Limb (tissue), 2 donors: ENCODE measurements around the gene ACTL7B.
"Not testable (repeated sequence)": the region's sequence is repeated elsewhere in the genome, so short reads cannot be mapped to it uniquely, and the experiment has no call there.

Source experiments
- DNase-seq, 2 donors: peaks; one replicate each; pipeline ENCODE4 v3.0.0-alpha.2; 2016; ENCODE audit errors: extremely low spot score in 2 of 2

The ACTL7B gene

DNA sequence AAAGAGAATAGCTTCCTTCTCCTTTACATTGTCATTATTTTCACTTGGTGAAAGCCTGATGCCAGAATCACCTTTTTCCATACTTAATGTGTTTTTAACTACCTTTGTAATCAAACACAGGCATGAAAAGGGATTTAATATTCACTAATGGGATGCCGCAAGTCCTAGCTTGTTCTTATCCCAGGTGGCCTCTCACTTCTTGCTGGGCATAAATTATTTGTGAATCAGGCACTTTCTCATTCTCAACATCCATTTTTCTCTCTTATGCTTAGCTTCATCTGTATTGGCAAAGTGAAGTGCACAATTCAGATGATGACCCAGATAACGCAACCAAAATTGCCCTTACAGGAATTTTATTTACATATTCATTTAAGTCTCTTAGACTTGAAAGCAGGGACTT, 10.9 kb downstream of the ACTL7B start:
- no peak for DNase-seq

DNA sequence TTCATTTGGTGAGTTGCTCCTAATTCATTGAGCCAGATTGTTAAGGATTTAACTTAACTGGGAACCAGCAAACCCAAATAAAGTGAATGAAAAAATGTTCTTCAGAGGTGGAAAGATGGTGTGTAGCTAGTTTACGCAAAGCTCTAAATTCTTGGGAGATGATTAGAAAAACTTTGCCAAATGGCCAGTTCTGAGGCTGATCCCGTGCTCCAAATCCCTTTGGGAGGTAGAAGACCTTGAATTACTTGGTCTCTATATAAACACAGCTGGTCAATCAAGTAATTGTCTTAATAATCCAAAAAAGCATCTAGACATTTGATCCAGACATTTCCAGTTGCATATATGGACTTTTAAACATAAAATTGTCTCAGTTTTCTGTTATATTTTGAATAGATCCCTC, 11.4 kb downstream of the ACTL7B start:
- no peak for DNase-seq

DNA sequence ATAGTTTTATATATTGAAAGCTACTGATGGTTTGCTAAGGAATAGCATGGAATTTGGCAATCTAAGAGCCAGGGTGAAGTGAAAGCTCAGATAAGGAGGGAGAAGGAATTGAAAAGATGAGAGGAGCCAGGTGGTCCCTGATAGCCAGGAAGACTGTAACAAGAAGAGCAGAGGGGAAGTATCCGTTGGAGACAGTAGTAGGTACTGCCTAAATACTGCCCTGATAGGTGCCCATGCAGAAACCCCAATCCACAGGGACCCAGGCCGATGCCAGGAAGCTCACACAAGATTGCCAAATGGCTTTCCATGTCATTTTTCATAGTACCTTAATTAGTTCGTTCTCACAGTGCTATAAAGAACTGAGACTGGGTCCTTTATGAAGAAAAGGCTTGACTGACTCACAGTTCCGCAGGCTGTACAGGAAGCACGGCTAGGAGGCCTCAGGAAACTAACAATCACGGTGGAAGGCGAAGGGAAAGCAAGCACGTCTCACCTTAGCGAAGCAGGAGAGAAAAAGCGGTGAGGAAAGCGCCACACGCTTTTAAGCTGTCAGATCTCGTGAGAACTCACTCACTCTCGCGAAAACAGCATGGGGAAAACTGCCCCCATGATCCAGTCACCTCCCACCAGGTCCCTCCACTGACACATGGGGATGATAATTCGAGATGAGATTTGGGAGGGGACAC, 13.0 kb downstream of the ACTL7B start:
- DNase-seq = no peak

DNA sequence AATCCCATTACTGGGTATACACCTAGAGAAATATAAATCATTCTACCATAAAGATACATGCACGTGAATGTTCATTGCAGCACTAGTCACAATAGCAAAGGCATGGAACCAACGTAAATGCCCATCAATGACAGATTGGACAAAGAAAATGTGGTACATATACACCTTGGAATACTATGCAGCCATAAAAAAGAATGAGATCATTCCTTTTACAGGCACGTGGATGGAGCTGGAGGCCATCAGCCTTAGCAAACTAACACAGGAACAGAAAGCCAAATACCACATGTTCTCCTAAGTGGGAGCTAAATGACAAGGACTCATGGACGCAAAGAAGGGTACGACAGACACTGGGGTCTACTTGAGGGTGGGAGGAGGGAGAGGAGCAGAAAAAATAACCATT, 16.2 kb downstream of the ACTL7B start:
- DNase-seq = not testable (repeated sequence)

DNA sequence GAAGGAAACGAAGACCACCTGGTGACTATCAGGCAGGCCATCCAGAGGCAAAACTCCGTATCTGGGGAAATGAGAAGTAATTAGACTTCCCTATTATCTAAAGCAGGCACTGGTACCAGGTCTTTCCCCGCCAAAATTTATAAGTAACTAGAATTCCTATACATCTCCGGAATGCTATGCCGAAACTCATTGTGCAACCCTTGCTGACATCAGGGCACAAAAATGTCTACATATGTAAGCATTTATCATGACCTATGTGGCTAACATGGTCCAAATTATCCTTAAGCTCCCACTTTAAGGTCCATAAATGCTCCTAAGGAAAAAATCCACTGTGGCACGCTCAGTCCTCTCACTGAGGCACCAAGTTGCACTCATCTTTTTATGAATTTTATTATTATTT, 17.8 kb downstream of the ACTL7B start:
- no peak for DNase-seq

DNA sequence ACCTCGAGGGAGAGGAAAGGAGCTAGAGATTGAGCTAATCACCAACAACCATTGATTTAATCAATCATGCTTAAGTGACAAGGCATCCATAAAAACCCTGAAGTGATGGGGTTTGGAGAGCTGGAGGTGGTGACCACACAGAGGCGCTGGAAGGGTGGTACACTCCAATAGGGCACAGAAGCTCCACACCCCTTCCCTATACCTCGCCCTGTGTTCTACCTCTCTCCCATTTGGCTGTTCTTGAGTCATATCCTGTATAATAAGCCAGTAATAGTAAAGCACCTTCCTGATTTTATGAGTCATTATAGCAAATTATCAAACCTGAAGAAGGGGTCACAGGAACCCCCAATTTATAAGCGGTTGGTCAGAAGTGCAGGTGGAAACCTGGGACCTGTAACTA, 18.3 kb downstream of the ACTL7B start:
- no peak for DNase-seq

DNA sequence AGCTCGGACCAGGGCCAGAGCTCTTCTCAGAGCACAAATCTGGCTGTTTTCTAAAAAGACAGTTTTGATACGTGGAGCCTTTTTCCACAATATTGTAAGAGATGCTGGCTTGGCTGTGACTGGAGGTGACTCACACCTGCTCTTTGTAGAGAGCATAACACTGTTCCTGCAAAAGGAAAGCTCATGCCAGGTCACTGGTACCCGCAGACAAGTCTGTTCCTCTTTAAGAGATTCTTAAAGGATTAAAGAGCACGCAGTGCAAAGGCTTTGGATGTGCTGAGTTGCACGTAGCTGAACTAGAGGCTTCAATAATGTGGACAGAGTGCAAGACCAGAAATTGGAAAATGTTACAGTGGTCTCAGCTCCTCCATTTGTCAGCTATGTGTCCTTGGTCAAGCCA, 19.0 kb downstream of the ACTL7B start:
- no peak for DNase-seq

DNA sequence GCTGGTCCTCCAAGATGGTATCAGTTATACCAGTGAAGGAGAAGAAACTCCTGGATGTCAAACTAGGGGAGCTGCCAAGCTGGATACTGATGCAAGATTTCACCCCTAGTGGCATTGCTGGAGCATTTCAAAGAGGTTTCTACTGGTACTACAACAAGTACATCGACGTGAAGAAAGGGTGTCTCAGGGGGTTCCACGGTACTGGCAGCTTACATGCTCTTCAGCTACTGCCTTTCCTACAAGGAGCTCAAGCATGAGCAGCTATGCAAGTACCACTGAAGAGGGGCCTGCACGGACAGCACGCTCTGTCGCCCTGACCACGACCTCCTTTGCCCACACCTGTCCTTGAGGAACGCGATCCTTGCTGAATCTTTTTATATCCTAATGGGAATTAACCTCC, 19.5 kb downstream of the ACTL7B start:
- DNase-seq = no peak

DNA sequence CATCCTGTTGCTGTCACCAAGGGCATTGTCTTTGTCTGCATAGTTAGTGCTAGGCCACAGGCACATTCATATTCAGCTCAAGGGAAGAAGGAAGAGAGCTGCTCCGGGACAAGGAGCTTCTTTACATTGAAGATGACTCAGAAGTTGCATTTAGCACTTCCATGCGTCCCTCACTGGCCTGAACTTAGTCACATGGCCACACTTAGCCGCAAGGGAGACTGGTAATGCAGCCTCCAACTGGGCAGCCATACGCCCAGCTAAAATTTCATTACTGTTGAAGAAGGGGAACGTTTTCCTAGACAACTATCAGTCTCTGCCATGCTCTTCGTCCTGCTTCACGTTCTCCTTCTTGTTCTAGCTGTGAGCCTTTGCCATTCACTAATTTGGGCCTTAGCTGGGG, 20.0 kb downstream of the ACTL7B start:
- no peak for DNase-seq

DNA sequence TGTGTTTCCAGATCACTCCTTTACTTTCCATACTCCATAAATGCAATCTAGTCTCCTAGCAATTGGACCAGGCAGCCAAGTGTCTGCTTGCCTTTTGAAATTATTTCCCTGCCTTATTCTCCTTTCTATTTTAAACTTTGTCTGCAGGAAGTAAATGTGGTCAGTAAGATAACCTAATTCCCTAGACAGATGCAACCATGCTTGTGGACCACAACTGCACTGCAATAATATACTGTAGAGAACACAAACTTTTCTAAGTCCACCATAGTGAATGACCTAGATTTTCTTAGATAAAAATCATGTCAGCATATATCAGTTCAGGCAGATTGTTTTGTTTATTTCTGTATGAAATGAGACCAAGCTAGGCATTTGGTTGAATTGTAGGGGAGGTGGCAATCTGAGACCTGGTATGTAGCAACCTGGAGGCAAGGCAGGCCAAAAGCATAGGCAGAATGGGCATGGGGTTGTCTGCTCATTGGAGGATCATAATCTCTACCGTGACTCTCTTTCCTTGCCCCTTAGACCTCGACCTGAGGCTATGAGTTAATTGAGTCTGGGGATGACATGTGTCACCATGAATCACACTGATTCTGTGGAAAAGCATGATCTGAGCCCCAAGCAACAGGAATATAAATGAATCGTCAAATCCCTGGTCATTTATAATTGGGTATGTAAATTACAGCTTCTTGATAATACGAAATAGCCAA, 20.7 kb downstream of the ACTL7B start:
- DNase-seq = no peak

DNA sequence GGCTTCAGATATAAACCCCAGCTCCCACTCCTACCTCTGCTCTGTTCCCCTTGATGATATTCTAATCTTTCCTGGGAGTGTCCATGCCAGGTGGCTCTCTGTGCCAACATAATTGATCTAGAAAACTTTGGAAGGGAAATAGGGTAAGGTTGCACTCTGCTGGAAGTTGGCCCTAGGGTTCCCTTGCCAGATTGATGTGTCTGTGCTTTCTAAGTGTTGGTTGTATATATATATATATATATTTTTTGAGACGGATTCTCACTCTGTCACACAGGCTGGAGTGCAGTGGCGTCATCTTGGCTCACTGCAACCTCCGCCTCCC, 23.6 kb downstream of the ACTL7B start:
- no peak for DNase-seq

DNA sequence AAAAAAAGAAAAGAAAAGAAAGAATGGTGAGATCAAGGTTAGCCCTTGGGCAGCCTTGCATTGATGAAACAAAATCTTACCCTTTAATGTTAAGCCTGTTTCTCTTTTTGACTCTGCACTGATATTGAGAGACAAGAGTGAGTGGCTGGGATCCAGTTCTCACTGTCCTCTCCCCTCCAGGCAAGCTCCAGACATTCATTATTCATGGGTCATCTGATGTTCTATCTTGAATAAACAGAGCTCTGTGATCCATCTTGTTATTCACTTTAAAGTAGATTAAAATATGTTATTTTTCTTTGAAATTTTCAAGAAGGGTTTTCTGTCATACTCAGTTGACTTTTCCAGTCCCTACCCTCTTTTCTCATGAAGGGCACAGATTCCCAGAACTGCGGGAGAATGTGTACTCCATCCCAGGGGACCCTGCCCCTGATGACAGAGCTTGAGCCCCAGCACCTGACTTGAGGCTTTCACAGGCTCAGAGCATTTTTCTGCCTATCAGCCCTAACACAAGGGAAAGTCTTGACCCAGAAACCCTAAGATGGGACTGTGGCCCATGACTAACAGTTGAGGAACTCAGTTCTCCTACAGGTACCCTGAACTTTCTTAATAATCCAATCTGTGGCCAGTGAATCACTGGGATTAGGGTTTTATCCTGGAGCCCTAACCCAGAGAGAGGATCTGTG, 24.1 kb downstream of the ACTL7B start:
- no peak for DNase-seq

DNA sequence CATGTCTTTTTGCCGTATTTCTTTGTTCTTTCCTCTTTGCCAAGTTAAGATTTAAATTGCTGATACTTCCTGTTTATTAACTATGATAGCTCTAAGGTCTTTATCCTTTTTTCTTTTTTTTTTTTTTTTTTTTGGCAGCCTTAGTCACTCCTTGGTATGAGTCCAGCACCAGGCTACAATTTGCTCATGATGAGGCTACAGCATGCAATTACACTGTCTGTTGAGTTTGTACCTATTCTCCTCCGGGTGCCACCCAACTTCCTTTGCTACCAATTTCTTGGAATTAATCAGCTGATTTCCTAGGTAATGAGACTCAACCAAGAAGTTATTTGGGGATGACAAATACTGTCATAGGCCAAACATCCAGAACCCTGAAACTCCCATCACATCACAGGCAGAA, 25.5 kb downstream of the ACTL7B start:
- no peak for DNase-seq

DNA sequence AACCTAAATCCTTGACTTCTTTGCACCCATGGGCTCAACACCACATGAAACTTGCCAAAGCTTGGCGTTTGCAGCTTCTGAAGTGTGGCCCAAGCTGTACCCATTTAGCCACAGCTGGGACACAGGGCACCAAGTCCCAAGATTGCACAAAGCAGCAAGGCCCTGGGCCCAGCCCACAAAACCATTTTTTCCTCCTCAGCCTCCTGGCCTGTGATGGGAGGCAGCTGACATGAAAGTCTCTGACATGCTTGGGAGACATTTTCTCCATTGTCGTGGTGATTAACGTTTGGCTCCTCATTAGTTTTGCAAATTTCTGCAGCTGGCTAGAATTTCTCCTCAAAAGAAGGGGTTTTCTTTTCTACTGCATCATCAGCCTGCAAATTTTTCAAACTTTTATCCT, 32.0 kb downstream of the ACTL7B start:
- DNase-seq = no peak

DNA sequence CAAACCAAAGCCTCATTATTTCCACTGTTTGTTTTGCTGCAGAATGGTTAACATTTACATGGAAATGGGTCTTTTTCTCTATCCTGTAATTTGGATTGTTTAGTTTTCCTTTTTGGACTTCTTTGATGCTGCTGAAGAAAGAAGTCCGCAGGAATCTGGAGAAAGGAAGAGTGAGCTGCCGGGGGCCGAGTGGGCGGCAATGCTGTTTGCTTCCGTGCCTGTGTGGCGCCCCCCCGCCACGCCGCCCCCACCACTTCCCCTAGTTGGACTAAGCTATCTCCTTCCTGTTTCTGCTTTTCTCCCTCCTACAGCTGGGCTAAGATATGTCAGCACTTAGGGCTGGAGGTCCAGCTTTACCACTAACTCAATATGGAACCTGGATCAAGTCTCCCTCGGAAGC, 39.7 kb downstream of the ACTL7B start:
- DNase-seq = no peak

DNA sequence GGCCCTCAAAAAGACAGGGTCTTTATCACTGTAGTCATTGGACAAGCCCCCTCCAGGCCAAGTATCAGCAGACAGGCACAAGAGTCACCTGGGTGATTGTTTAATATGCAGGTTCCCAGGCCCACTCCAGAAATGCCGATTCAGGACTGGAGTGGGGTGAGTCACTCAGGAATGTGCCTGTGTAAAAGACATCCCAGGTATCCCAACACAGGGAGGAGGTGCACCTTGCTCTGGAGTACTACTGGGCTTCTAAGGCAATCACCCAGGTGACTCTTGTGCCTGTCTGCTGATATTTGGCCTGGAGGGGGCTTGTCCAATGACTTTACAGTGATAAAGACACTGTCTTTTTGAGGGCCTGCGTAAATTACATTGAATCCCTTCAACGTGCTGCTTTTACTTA, 40.6 kb downstream of the ACTL7B start:
- no peak for DNase-seq

DNA sequence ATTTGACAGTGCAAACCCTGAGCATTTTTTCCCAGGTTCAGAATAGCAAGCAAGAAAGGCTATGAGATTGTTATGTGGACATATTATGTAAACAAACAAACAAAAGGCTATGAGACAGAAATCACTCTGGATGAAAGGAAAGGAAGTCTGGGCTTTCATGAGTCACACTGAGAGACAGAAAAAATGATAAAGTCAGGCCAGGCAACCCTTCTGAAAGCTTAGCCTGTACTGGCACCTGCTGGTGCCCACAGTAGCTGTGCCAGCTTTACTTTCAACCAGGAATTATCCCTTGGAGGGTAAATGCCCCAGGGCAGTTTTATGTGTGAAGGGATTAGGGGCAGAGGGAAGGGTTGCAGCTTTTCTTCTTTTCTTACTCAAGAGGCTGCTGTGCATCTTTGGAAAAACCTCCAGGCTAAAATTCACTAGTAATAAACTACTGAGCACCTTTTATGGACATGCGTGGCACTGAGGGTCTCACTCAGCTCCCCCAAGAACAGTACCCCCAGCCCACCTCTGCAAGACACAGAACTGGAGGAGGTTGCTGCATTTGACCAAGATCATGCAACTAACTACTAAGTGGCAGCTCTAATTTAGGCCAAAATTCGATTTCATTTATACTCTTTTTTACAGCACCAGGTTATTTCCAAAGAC, 41.7 kb downstream of the ACTL7B start:
- DNase-seq = no peak

DNA sequence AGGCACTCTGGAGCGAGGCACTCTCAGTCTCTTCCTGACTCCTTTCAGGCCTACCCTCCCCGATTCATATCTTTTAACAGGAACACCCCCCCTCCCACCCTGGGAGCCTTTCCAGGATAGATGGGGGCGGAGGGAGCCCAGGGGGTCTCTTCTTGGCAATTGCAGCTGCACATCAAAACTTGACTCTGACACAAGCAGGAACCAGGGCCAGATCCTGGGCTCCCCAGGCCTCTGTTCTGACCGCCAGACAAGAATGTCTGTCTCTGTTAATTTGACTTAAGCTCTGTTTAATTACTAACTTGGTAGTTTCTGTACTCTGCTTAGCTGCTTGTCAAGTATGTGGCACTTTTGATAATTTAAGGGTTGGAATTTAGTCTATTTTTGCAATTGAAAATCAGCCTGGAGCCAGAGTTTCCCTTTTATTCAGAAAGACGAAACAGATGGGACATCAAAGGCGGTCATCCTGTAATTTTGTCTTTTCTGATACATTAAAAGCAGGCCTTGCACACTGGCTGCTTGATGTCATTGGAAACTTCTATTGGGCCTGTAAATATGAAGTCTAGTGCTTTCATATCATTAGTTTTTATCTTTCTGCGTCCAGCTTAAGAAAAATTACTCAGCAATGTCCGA, 43.3 kb downstream of the ACTL7B start:
- peak; percentile 16 to 63 for DNase-seq

DNA sequence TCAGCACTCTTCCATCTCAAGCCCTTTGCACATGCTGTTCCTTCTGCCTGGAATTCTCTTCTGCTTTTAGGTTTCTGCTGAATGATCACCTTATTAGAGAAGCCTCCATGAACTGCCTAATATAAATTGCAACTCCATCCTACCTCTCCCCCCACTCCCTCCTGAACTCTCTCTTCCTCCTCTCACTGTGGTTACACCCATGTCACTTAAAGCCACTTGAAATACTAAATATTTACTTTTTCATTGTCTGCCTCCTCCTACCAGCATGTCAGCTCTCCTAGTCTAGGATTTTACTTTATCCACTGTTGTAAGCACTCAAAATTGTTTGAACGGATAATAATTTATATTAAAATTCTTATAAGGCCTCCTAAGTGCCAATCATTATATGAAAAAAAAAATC, 43.8 kb downstream of the ACTL7B start:
- DNase-seq = no peak

DNA sequence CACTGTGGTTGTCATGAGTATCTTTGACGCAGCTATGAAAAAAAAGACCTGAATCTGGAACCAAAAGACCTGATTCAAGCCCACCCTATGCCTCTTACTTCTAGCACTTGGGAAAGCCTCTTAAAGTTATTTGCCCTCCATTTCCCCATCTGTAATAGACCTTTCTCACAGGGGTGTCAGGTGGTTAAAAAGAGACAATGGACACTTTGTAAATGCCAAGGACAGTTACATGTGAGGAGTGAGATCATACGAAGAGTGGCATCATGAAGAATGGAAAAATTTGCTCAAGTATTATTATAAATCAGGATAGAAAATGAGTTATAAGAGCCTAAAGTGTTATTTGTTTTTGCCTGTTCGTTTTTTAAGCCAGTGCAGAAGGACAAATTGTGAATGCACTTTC, 46.5 kb downstream of the ACTL7B start:
- no peak for DNase-seq
